ENCODE measurements around the gene PTAR1.

PTAR1 gene

GRCh38 chr9:69671311-69671878, 88.4 kb downstream of the PTAR1 start:
- no peak overlapping the region for H3K27ac ChIP-seq (ENCODE audit: low read length, poor library complexity, severe bottlenecking)
- H3K4me3 ChIP-seq (ENCODE audit: insufficient read depth in 1 of 2, low read depth in 1 of 2, low read length in 2 of 2) = peak overlapping the region; percentile 87 to 88
- H3K79me1 ChIP-seq (replicated peaks; ENCODE audit: low read length, poor library complexity, severe bottlenecking) = peaks cover 5% of the 10 kb centered on the region
- H3K14ac ChIP-seq (ENCODE audit: low read length in 2 of 2) = no peak overlapping the region
- H4K91ac ChIP-seq (ENCODE audit: low read length) = no peak overlapping the region
- peak overlapping the region in 1 of 2 experiments; percentile 67 for H3K18ac ChIP-seq (ENCODE audit: low read depth in 1 of 2, low read length in 2 of 2)
- no peaks in the 10 kb centered on the region for H3K27me3 ChIP-seq (ENCODE audit: control insufficient read depth in 1 of 2, insufficient read depth in 1 of 2, low read length in 2 of 2)
- no peak overlapping the region for H2BK15ac ChIP-seq (ENCODE audit: low read depth, poor library complexity, severe bottlenecking)
- H2BK120ac ChIP-seq (ENCODE audit: low read depth, low read length) = no peak overlapping the region
- H3K4ac ChIP-seq (ENCODE audit: low read depth in 1 of 2, low read length in 2 of 2) = no peak overlapping the region
- H3K4me2 ChIP-seq (ENCODE audit: low read length, poor library complexity, severe bottlenecking) = peak overlapping the region; percentile 87
- H2AFZ ChIP-seq (ENCODE audit: low read depth, low read length) = no peak overlapping the region
- H3K36me3 ChIP-seq (ENCODE audit: control insufficient read depth in 1 of 2, insufficient read depth in 2 of 2, low read depth in 1 of 2, low read length in 2 of 2) = no peaks in the 10 kb centered on the region
- no peak overlapping the region for H2AK5ac ChIP-seq (ENCODE audit: low read length, severe bottlenecking)
- WGBS = 49% methylated on average over 15 of the region's 15 CpGs
- peaks cover 12% of the 10 kb centered on the region for H3K4me1 ChIP-seq (ENCODE audit: control insufficient read depth, insufficient read depth, low read depth, low read length)
- no peak overlapping the region for H3K23ac ChIP-seq (ENCODE audit: low read length in 2 of 2)
- H4K8ac ChIP-seq (ENCODE audit: low read length) = no peak overlapping the region
- no peak for DNase-seq
- no peak overlapping the region for H2BK5ac ChIP-seq (ENCODE audit: low read depth, low read length, poor library complexity, severe bottlenecking)
- peak overlapping the region in 1 of 2 experiments; percentile 7 for H2BK12ac ChIP-seq (ENCODE audit: low read length in 2 of 2)
- H3K9ac ChIP-seq (ENCODE audit: low read length) = peak overlapping the region; percentile 80
- no peaks in the 10 kb centered on the region for H3K9me3 ChIP-seq (ENCODE audit: control insufficient read depth, low read length)

- no peak overlapping the region for H4K8ac ChIP-seq (ENCODE audit: low read length)
- H3K4ac ChIP-seq (ENCODE audit: low read depth in 1 of 2, low read length in 2 of 2) = no peak overlapping the region
These were observed 92.5 kb downstream of the PTAR1 start for GRCh38 chr9:69667306-69667705.

GRCh38 chr9:69660304-69660703, 99.5 kb downstream of the PTAR1 start:
- DNase-seq = peak; percentile 15
- Histone ChIP-seq H3K18ac (ENCODE audit: low read depth in 1 of 2, low read length in 2 of 2) (no peak overlapping the region), H2BK12ac (ENCODE audit: low read length in 2 of 2) (no peak overlapping the region), H3K9ac (ENCODE audit: low read length) (no peak overlapping the region), H3K9me3 (ENCODE audit: control insufficient read depth, low read length) (no peaks in the 10 kb centered on the region), H3K79me1 (replicated peaks; ENCODE audit: low read length, poor library complexity, severe bottlenecking) (peaks cover 8% of the 10 kb centered on the region), H2AK5ac (ENCODE audit: low read length, severe bottlenecking) (no peak overlapping the region), H3K4ac (ENCODE audit: low read depth in 1 of 2, low read length in 2 of 2) (no peak overlapping the region), H2BK120ac (ENCODE audit: low read depth, low read length) (no peak overlapping the region), H3K14ac (ENCODE audit: low read length in 2 of 2) (no peak overlapping the region), H4K91ac (ENCODE audit: low read length) (no peak overlapping the region), H2AFZ (ENCODE audit: low read depth, low read length) (no peak overlapping the region), H3K4me3 (ENCODE audit: insufficient read depth in 1 of 2, low read depth in 1 of 2, low read length in 2 of 2) (no peak overlapping the region), H3K23ac (ENCODE audit: low read length in 2 of 2) (no peak overlapping the region), H3K4me1 (ENCODE audit: control insufficient read depth, insufficient read depth, low read depth, low read length) (peaks cover 1% of the 10 kb centered on the region), H3K4me2 (ENCODE audit: low read length, poor library complexity, severe bottlenecking) (no peak overlapping the region), H3K36me3 (ENCODE audit: control insufficient read depth in 1 of 2, insufficient read depth in 2 of 2, low read depth in 1 of 2, low read length in 2 of 2) (no peaks in the 10 kb centered on the region), H2BK5ac (ENCODE audit: low read depth, low read length, poor library complexity, severe bottlenecking) (no peak overlapping the region), H2BK15ac (ENCODE audit: low read depth, poor library complexity, severe bottlenecking) (no peak overlapping the region), H4K8ac (ENCODE audit: low read length) (no peak overlapping the region), H3K27ac (ENCODE audit: low read length, poor library complexity, severe bottlenecking) (no peak overlapping the region), H3K27me3 (ENCODE audit: control insufficient read depth in 1 of 2, insufficient read depth in 1 of 2, low read length in 2 of 2) (no peaks in the 10 kb centered on the region)
- WGBS = 4% methylated on average over 2 of the region's 2 CpGs

More at GRCh38 chr9:69667306-69667705, 92.5 kb downstream of the PTAR1 start:
- no peak overlapping the region for H2BK5ac ChIP-seq (ENCODE audit: low read depth, low read length, poor library complexity, severe bottlenecking)
- H3K18ac ChIP-seq (ENCODE audit: low read depth in 1 of 2, low read length in 2 of 2) = no peak overlapping the region
- H2BK15ac ChIP-seq (ENCODE audit: low read depth, poor library complexity, severe bottlenecking) = no peak overlapping the region
- no peaks in the 10 kb centered on the region for H3K36me3 ChIP-seq (ENCODE audit: control insufficient read depth in 1 of 2, insufficient read depth in 2 of 2, low read depth in 1 of 2, low read length in 2 of 2)
- H3K9me3 ChIP-seq (ENCODE audit: control insufficient read depth, low read length) = no peaks in the 10 kb centered on the region
- H3K14ac ChIP-seq (ENCODE audit: low read length in 2 of 2) = no peak overlapping the region
- no peak overlapping the region for H3K9ac ChIP-seq (ENCODE audit: low read length)
- peaks cover 7% of the 10 kb centered on the region for H3K4me1 ChIP-seq (ENCODE audit: control insufficient read depth, insufficient read depth, low read depth, low read length)
- H3K27ac ChIP-seq (ENCODE audit: low read length, poor library complexity, severe bottlenecking) = no peak overlapping the region
- H3K4me3 ChIP-seq (ENCODE audit: insufficient read depth in 1 of 2, low read depth in 1 of 2, low read length in 2 of 2) = no peak overlapping the region
- H4K91ac ChIP-seq (ENCODE audit: low read length) = no peak overlapping the region
- no peak overlapping the region for H3K23ac ChIP-seq (ENCODE audit: low read length in 2 of 2)
- no peak overlapping the region for H2BK120ac ChIP-seq (ENCODE audit: low read depth, low read length)
- H2AFZ ChIP-seq (ENCODE audit: low read depth, low read length) = no peak overlapping the region
- H3K79me1 ChIP-seq (replicated peaks; ENCODE audit: low read length, poor library complexity, severe bottlenecking) = peaks cover 8% of the 10 kb centered on the region
- no peak overlapping the region for H3K4me2 ChIP-seq (ENCODE audit: low read length, poor library complexity, severe bottlenecking)
- no peak for DNase-seq
- H2AK5ac ChIP-seq (ENCODE audit: low read length, severe bottlenecking) = no peak overlapping the region
- 96% methylated on average over 1 of the region's 1 CpG for WGBS
- H3K27me3 ChIP-seq (ENCODE audit: control insufficient read depth in 1 of 2, insufficient read depth in 1 of 2, low read length in 2 of 2) = no peaks in the 10 kb centered on the region
- no peak overlapping the region for H2BK12ac ChIP-seq (ENCODE audit: low read length in 2 of 2)
